Stimulated activated naive B cell treated with anti-CD40 and anti-IgM and Interleukin-4, amounts not matched to agents 10 μg/mL and 1 μg/mL and 100 μg/mL, for 72 hours (primary cell): ENCODE results near the gene KLB.
"Not testable (repeated sequence)": the region's sequence is repeated elsewhere in the genome, so short reads cannot be mapped to it uniquely, and the experiment has no call there.

Experiments used
- ATAC-seq, 2 donors: fragments of 150-1000 bp; cut with Tn5 transposase; replicated peaks; 2 replicates each; pipeline ENCODE4 v1.10.0; 2021; ENCODE audit warnings: moderate library complexity in 1 of 2
- DNase-seq: peaks from one replicate; pipeline ENCODE4 v3.0.0; 2021
- H3K27ac Mint-ChIP-seq: one replicate; pipeline ENCODE4 v1.8.0; 2022; ENCODE audit warnings: mild to moderate bottlenecking, mixed read lengths
- H3K27me3 Mint-ChIP-seq, 2 donors: one replicate each; pipeline ENCODE4 v1.8.0; 2022; ENCODE audit warnings: mixed read lengths in 2 of 2
- H3K36me3 Mint-ChIP-seq, 2 donors: one replicate each; pipeline ENCODE4 v1.8.0; 2022; ENCODE audit warnings: mixed read lengths in 2 of 2, mild to moderate bottlenecking in 1 of 2
- H3K4me1 Mint-ChIP-seq, 2 donors: one replicate each; pipeline ENCODE4 v1.8.0; 2022; ENCODE audit warnings: mixed read lengths in 2 of 2, mild to moderate bottlenecking in 1 of 2
- H3K4me3 Mint-ChIP-seq, 2 donors: one replicate each; pipeline ENCODE4 v1.8.0; 2022; ENCODE audit warnings: mild to moderate bottlenecking in 2 of 2, mixed read lengths in 2 of 2, moderate library complexity in 1 of 2
- H3K9me3 Mint-ChIP-seq, 2 donors: one replicate each; pipeline ENCODE4 v1.8.0; 2022; ENCODE audit warnings: mixed read lengths in 2 of 2, mild to moderate bottlenecking in 1 of 2

The KLB gene

DNA sequence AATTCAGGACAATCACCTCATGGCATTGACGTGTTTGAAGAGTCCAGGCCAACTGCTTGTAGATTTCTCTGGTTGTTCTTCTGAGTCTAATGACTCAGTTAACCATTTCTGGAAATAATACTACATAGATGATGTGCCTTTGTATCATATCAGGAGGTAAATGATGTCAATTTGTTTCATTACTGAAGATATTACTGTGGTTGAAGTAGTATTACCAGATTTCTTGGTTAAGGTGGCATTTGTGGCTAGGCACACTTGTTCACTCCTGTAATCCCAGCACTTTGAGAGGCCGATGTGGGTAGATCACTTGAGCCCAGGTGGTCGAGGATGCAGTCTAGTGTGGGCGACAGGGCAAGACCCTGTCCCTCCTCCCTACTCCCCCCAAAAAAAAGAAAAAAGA is 36.3 kb downstream of the KLB start:
- Mint-ChIP-seq H3K4me3 (no peak overlapping the region), H3K27me3 (no peaks in the 10 kb centered on the region), H3K36me3 (peaks cover 0 to 4% of the 10 kb centered on the region in 2 donors), H3K27ac (no peak overlapping the region), H3K9me3 (peaks cover 0 to 2% of the 10 kb centered on the region in 2 donors), H3K4me1 (peaks cover 3 to 15% of the 10 kb centered on the region in 2 donors)
- ATAC-seq = no peak
- no peak for DNase-seq

DNA sequence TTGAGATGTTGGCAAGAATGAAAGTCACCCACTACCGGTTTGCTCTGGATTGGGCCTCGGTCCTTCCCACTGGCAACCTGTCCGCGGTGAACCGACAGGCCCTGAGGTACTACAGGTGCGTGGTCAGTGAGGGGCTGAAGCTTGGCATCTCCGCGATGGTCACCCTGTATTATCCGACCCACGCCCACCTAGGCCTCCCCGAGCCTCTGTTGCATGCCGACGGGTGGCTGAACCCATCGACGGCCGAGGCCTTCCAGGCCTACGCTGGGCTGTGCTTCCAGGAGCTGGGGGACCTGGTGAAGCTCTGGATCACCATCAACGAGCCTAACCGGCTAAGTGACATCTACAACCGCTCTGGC is 39.7 kb downstream of the KLB start:
- Mint-ChIP-seq H3K27ac (peak overlapping the region; percentile 86), H3K4me1 (peaks cover 11 to 26% of the 10 kb centered on the region in 2 donors), H3K27me3 (no peaks in the 10 kb centered on the region), H3K9me3 (peaks cover 0 to 2% of the 10 kb centered on the region in 2 donors), H3K36me3 (peaks cover 4 to 17% of the 10 kb centered on the region in 2 donors), H3K4me3 (peak overlapping the region; percentile 71 to 76)
- DNase-seq (peak; percentile 7), ATAC-seq (no peak)

DNA sequence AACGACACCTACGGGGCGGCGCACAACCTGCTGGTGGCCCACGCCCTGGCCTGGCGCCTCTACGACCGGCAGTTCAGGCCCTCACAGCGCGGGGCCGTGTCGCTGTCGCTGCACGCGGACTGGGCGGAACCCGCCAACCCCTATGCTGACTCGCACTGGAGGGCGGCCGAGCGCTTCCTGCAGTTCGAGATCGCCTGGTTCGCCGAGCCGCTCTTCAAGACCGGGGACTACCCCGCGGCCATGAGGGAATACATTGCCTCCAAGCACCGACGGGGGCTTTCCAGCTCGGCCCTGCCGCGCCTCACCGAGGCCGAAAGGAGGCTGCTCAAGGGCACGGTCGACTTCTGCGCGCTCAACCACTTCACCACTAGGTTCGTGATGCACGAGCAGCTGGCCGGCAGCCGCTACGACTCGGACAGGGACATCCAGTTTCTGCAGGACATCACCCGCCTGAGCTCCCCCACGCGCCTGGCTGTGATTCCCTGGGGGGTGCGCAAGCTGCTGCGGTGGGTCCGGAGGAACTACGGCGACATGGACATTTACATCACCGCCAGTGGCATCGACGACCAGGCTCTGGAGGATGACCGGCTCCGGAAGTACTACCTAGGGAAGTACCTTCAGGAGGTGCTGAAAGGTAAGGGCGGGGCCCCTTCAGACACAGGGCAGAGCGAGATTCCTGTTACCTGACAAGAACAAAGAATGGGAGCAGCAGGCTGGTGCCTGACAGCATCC is 40.3 kb downstream of the KLB start:
- DNase-seq = peak; percentile 86
- Mint-ChIP-seq H3K4me3 (peak overlapping the region; percentile 71 to 76), H3K36me3 (peaks cover 9 to 22% of the 10 kb centered on the region in 2 donors), H3K4me1 (peaks cover 12 to 26% of the 10 kb centered on the region in 2 donors), H3K27me3 (no peaks in the 10 kb centered on the region), H3K27ac (peak overlapping the region; percentile 86), H3K9me3 (peaks cover 0 to 2% of the 10 kb centered on the region in 2 donors)
- peak; percentile 91 to 94 for ATAC-seq

DNA sequence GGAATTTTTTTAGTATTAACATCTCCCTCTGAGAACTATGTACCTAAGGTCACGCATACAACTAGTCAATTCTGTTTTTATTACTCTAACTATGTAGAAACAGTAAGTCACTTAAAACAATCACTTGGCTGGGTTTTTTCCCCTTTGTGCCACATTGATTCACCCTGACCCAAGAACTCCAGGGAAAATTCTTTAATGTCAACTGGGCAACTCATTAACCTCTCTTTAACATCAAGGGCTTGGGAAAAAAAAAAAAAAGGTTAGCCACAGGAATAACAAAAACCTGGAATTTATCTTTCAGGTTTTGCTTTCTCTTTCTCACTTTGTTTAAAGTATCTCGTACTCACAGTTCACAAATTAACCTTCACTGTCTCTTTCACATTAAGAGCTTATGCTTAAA is 43.9 kb downstream of the KLB start:
- no peak overlapping the region for H3K4me3 Mint-ChIP-seq
- ATAC-seq = no peak
- peaks cover 22 to 34% of the 10 kb centered on the region in 2 donors for H3K4me1 Mint-ChIP-seq
- no peaks in the 10 kb centered on the region for H3K27me3 Mint-ChIP-seq
- peaks cover 30 to 54% of the 10 kb centered on the region in 2 donors for H3K36me3 Mint-ChIP-seq
- H3K27ac Mint-ChIP-seq = peak overlapping the region; percentile 72
- H3K9me3 Mint-ChIP-seq = peaks cover 0 to 2% of the 10 kb centered on the region in 2 donors
- DNase-seq = no peak

DNA sequence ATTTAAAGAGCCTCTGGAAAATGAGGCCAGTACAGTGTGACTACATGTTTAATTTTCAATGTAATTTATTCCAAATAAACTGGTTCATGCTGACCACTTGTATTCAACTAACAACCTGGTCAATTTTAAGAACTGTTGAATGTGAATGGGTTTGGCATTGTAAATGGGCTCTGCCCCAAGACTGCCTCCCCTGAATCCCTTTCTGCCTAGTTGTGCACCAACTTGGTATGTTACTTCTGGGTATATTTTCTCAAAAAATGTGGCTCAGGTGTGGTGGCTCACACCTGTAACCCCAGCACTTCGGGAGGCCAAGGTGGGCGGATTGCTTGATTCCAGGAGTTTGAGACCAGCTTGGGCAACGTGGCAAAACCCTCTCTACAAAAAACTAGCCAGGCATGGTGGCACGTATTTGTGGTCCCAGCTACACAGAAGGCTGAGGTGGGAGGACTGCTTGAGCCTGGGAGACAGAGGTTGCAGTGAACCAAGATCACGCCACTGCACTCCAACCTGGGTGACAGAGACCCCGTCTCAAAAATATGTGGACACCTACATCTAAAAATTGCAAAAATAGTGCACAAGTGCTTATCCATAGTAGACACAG is 44.8 kb downstream of the KLB start:
- no peaks in the 10 kb centered on the region for H3K27me3 Mint-ChIP-seq
- DNase-seq (no peak), ATAC-seq (no peak)
- peaks cover 0 to 2% of the 10 kb centered on the region in 2 donors for H3K9me3 Mint-ChIP-seq
- peak overlapping the region; percentile 75 for H3K27ac Mint-ChIP-seq
- peaks cover 35 to 60% of the 10 kb centered on the region in 2 donors for H3K36me3 Mint-ChIP-seq
- H3K4me3 Mint-ChIP-seq = no peak overlapping the region
- peaks cover 22 to 34% of the 10 kb centered on the region in 2 donors for H3K4me1 Mint-ChIP-seq

DNA sequence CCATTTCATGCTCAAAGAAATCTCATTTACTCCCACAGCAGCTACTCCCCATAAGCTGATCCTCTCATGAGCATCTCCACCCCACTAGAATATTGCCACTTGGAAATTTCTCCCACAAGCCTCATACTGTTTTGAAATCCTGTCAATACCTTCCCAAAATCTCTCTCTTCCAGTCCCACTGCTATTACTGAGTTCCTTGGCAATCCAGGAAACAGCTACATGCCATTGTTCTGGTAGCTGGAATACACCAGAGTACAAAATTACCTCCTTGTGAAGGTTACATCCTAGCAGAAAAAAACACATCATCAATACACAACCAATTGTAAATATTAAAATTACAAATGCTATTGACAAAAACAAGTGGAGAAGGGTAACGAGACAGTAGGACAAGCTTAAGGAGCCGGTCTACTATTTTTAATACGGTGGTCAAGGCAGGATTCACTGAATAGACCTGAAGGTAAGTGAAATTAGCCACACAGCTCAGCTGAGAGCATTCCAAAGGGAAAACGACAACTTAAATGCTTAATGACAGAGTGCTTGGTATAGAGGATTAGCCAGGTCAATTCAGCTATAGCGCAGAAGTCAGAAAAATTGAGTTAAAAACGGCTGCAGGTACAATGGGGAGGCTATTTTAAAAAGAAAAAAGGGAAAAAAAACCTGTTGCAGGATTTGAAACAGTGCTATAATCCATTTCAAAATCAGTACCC is 45.6 kb downstream of the KLB start:
- DNase-seq (no peak), ATAC-seq (no peak)
- H3K9me3 Mint-ChIP-seq = no peaks in the 10 kb centered on the region
- no peak overlapping the region for H3K4me3 Mint-ChIP-seq
- H3K27me3 Mint-ChIP-seq = no peaks in the 10 kb centered on the region
- H3K27ac Mint-ChIP-seq = peak overlapping the region; percentile 75
- H3K4me1 Mint-ChIP-seq = peaks cover 22 to 34% of the 10 kb centered on the region in 2 donors
- H3K36me3 Mint-ChIP-seq = peaks cover 43 to 64% of the 10 kb centered on the region in 2 donors

DNA sequence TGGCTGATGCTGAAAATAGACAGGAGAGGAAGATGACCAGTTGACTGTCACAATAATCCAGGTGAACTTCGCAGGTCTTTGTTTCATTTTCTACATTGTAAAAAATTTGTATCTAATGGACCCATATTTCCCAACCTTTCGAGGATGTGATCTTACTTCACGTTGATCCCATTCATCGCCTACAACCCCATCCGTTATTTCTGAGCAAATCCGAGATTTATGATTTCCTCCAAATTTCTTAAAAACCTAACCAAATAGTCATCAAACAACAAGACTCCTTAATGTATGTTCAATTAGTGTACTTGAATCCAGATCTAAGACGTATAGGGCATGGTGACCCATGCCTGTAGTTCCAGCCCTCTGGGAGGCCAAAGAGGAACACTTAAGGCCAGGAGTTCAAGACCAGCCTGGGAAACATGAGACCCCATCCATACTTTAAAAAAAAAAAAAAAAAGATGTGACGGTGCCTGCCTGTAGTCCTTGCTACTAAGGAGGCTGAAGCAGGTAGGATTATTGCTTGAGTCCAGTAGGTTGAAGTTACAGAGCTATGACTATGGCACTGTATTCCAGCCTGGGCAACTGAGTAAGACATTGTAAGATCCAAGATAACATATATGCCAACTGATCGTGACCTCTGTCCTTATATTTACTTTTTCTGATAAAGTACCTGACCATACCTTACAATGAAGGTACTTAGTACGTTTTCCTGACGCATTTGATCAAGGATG is 46.3 kb downstream of the KLB start:
- Mint-ChIP-seq H3K9me3 (no peaks in the 10 kb centered on the region), H3K27ac (no peak overlapping the region), H3K27me3 (no peaks in the 10 kb centered on the region), H3K4me3 (no peak overlapping the region), H3K36me3 (peaks cover 50 to 72% of the 10 kb centered on the region in 2 donors), H3K4me1 (peaks cover 22 to 30% of the 10 kb centered on the region in 2 donors)
- no peak for DNase-seq
- no peak for ATAC-seq

DNA sequence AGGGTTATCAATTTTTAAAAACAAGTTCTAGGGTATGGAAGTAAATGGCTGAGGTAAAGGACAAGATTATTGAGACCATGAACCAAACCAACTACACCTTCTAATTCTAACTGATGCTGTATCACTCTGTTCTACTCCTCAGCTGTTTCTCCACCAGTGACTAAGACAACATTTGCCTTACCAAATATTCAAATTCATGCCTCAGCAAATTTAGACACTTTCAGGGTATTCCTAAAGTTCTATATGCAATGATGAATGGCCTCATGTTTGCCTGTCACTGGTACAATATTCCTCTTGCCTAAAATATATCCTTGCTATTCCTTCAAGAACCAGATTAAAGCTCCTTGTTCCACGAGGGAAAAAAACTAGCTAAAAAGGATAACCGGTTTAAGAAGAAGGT is 47.0 kb downstream of the KLB start:
- no peak for ATAC-seq
- Mint-ChIP-seq H3K27ac (peak overlapping the region; percentile 37), H3K9me3 (no peaks in the 10 kb centered on the region), H3K36me3 (peaks cover 54 to 75% of the 10 kb centered on the region in 2 donors), H3K27me3 (no peaks in the 10 kb centered on the region), H3K4me1 (peaks cover 19 to 25% of the 10 kb centered on the region in 2 donors), H3K4me3 (no peak overlapping the region)
- no peak for DNase-seq

GRCh38 chr4:39455486-39455885 is 48.8 kb downstream of the KLB start:
- peaks cover 17 to 30% of the 10 kb centered on the region in 2 donors for H3K4me1 Mint-ChIP-seq
- peak overlapping the region in 1 of 2 donors; percentile 44 for H3K4me3 Mint-ChIP-seq
- H3K27ac Mint-ChIP-seq = peak overlapping the region; percentile 20
- no peaks in the 10 kb centered on the region for H3K9me3 Mint-ChIP-seq
- DNase-seq = no peak
- no peak for ATAC-seq
- H3K36me3 Mint-ChIP-seq = peaks cover 54 to 74% of the 10 kb centered on the region in 2 donors
- H3K27me3 Mint-ChIP-seq = no peaks in the 10 kb centered on the region

DNA sequence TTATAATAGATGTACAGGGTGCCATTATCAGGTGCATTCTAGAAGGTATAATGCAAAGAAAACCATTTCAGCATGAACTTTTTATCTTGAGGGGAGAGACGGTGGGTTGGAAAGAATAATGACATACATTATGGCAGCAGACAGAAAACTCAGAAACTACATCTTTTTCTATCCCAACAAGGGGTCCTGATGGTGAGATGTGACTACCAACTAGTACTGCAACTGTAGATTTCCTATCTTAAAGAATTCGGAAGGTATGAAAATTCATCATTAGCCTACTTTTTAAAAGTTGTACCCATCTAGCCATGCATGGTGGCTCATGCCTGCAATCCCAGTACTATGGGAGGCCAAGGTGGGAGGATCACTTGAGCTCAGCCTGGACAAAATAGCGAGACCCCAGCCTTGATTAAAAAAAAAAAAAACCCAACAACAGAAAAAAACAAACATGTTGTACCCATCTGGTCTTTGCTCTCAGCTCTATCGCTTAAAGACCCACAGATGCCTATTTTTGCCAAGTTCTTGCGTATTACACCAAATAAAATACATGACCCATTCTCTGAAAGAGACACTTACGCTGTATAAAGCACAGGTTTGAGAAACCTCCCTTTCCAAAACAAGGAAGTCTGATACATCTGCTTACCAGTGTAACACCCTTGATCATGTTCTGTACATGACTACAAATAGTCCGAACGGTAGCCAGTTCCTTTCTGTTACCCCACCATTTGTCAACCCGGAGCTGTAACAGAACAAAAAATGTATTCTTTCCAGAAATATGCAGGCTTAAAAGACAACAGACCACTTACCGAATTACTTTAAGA is 50.4 kb downstream of the KLB start:
- peaks cover 12 to 25% of the 10 kb centered on the region in 2 donors for H3K4me1 Mint-ChIP-seq
- no peaks in the 10 kb centered on the region for H3K27me3 Mint-ChIP-seq
- H3K9me3 Mint-ChIP-seq = no peaks in the 10 kb centered on the region
- no peak for ATAC-seq
- DNase-seq = no peak
- peaks cover 43 to 60% of the 10 kb centered on the region in 2 donors for H3K36me3 Mint-ChIP-seq
- H3K4me3 Mint-ChIP-seq = peak overlapping the region; percentile 93 to 97
- peak overlapping the region; percentile 100 for H3K27ac Mint-ChIP-seq

- DNase-seq = not testable (repeated sequence)
- Mint-ChIP-seq H3K4me1 (peaks cover 9 to 17% of the 10 kb centered on the region in 2 donors), H3K36me3 (peaks cover 40 to 51% of the 10 kb centered on the region in 2 donors)
Observed at GRCh38 chr4:39458161-39458504, 51.4 kb downstream of the KLB start.

DNA sequence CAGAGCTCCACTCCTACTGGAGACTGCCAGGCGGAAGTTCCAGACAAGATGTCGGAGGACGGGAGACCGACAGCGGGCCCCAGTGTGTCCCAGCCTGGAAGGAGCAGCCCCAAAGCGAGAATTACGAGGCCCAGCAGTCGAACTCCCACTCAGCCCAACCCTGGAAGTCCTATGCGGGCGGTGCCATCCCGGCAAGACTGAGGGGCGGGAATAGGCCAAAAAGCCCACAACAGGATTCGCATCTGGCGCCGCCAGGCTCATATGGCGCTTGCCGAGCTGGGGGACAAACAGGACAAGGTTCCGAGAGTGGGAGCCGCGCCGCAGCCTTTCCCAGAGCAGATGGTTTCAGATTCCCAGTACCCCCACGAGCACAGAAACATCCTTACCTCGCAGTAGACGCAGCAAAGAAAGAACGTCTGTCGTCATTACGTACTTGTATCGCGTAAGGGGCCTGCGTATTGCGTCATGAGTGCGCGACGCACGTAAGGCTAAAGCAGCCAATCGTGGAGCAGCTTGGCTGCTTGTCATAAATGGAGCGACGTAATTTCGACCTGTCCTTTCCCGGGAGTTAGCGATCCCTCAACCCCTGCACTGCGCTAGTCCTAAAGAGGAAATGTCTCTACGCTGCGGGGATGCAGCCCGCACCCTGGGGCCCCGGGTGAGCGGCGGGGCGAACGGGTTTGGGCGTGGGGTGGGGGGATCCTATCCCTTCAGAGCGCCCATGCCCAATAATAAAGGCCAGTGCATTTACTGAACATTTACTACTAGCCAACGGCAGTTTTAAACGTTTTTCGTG is 52.0 kb downstream of the KLB start, which contains the start of the genes LIAS and RPL9:
TSS of gene LIAS (plus strand) at position 552 of the 796 bp plus-strand sequence. CDS start at position 614, 62 bp downstream.
TSS of gene RPL9 (minus strand) at position 418 of the 796 bp plus-strand sequence. CDS start 483 bp downstream, outside the sequence.
- Mint-ChIP-seq H3K4me3 (peak within 1 kb of the TSS; percentile 93 to 97), H3K9me3 (no peaks in the 10 kb centered on the region), H3K27ac (peak within 1 kb of the TSS; percentile 100), H3K4me1 (peaks cover 6 to 17% of the 10 kb centered on the region in 2 donors), H3K27me3 (no peaks in the 10 kb centered on the region), H3K36me3 (peaks cover 39 to 48% of the 10 kb centered on the region in 2 donors)
- ATAC-seq (peak; percentile 84 to 88), DNase-seq (peak; percentile 93)

More at GRCh38 chr4:39458161-39458504, 51.4 kb downstream of the KLB start:
- peak; percentile 1 to 6 for ATAC-seq
- H3K27me3 Mint-ChIP-seq, H3K9me3 Mint-ChIP-seq: not testable (repeated sequence)
- peak overlapping the region; percentile 93 to 97 for H3K4me3 Mint-ChIP-seq
- peak overlapping the region; percentile 100 for H3K27ac Mint-ChIP-seq
